Measurements from ENCODE around the gene THOP1.

The THOP1 gene

DNA sequence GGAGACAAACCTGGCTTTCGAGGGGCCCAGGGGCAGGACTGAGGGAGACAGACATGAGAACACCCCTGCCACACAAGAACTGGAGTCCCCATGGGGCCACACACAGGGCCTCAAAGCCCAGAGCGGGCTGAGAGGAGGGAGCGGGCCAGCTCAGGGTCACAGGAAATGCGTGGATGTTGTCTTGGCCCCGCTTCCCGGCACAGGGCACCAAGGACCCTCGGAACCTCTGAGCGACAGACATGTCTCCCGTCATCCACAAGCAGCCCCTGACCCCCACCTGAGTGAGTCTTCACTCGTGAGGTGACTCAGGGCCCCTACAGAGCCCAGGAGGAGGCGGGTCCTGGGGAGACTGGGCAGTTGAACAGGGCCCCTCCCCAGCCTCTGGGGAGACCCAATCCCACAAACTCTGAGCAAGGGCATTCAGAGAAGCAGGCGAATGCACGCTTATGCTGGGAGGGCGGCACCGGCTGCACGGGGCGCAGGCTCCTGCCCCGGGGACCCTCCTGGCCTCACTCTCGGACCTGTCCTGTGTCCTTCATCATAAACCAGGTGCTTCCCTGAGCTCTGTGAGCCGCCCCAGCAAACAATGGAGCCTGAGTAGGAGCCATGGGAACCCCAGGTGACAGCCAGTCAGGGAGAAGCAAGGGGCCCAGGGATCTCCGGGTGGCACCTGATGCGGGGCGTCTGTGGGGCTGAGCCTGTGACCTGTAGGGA is 22.4 kb upstream of the THOP1 start:
- DNase-seq (ENCODE audit: low read depth, low spot score), result no peak

DNA sequence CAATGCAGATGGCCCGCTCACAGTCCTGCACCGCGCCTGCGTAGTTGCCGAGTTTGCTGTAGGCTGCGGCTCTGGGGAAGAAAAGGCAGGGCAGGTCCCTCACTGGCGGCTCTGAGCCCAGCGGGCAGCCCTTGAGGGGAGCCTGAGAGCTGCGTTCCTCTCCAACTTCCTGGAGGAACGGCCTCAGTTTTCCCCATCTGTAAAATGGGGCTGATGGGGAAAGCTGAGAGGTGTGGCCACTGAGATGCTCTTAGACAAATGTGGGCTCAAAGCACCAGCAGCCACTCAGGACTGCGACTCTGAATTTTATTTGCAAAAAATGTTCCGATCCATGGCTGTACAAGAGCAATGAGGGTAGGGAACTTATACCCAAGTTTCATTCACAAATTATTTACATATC is 21.6 kb upstream of the THOP1 start:
- no peak for DNase-seq (ENCODE audit: low read depth, low spot score)

DNA sequence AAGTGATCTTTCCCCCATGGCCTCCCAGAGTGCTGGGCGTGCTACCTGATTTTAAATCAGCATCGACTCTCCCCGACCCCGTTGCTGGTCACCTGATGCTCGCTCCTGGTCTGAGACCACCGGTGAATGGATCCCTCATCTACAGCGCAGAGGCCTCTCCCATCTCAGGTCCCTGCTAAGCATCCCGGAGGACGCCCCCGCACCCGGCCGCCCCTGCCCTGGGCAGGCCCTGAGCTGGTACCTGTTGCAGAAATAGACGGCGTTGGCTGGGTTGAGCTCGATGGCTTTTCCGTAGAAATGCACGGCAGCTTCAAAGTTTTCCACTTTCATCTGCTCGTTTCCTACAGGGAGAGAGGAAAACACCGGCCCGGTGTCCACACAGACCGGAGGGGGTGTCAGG is 20.4 kb upstream of the THOP1 start:
- no peak for DNase-seq (ENCODE audit: low read depth, low spot score)

DNA sequence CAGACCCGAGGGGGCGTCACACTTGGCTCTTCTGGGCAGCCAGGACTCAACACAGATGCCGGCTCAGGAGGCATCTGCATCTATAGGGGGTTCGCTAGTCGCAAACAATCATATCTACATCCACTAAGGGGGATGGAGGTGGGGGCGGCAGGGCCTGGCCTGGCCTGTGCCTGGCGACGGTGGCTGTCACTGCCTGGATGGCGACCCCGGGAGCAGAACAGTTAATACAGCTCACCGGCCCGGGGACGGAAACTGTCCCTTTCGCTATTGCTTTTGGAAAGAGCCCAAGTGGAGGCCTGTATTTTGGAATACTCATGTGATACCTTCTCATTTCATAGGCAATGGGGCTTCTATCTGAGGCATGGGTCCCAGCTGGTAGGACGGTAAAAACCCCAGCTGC is 19.9 kb upstream of the THOP1 start:
- no peak for DNase-seq (ENCODE audit: low read depth, low spot score)

DNA sequence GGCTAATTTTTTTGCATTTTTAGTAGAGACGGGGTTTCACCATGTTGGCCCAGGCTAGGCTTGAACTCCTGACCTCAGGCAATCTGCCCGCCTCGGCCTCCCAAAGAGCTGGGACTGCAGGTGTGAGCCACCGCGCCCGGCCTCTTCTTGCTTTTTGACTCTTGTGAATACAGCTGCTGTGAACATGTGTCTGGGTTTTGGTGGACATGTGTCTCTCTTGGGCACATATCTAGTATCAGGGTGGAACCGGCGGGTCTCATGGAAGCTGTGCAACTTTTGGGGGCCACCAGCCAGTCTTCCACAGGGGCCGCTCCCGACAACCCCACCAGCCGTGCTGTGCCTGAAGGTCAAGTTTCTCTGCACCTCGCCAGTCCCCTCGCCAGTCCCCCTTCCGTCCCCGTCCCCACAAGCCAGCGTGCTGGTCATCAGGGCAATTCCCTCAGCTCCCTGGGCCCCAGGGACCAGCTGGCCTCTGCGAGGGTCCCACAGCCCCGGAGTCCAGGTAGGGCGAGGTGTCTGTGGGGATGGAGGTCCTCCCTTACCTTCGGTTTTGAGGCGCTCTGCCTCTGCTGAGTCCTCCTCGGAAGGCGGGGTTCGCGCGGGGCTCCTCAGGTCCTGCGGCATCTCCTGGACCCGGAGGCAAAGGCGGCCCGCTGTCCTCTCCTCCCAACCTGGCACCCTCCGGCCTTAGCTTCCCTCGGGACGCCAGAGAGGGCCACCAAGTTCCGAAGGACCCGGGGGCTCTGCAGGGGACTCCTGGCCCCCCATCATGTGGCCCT is 18.5 kb upstream of the THOP1 start:
- DNase-seq (ENCODE audit: low read depth, low spot score), result no peak

DNA sequence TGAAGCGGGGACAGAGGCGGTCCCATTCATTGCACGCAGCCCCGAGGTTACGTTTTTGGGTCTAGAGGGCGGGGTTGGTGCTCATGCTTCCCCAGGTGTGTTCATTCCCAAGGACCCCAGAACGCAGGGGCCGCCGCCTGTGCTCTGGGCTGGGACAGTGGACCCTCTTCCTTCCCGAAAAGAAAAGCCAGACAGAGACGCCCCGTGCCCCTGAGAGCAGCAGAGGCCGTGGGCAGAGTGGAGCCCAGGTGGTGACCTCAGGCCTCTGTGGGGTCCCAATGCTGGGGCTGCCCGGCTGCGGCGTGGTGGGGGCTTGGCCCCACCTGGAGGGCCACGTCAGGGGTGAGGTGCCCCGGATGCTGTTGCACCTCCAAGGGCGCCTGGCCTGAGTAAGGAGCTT is 17.6 kb upstream of the THOP1 start:
- DNase-seq (ENCODE audit: low read depth, low spot score), result no peak

DNA sequence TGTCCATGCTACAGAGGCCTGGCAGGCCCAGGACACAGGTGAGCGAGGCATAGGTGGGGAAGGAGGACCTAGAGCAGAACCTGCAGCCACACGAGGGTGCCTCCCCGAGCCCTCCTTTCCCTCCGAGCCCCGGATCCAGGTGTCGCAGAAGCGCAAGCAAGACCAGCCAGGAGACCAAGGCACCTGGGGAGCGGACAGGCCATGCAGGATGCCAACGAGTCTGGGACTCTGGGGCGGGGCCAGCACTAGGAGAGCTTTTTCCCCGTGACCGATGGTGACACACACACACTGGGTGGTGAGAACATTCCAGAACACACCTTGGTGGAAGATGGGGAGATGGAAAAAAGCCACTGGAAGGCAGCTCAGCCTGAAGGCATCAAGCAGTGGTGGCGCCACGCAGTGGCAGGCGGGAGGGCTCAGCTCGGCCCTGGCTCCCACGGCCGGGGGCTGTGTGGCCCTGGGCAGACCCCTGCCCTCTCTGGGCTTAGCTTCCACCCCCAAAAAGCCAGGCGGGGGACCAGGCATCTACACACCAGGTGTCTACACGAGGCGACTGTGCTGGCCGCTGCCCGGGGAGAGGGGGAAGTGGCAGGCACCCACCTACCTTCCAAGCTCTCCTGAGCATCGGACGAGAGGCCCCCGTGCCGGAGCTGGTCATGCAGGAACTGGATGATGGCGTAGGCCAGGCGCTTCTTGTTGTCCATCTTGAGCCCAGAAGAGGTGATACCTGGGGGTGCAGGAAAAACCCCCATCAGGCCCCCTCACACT is 16.8 kb upstream of the THOP1 start:
- no peak for DNase-seq (ENCODE audit: low read depth, low spot score)

DNA sequence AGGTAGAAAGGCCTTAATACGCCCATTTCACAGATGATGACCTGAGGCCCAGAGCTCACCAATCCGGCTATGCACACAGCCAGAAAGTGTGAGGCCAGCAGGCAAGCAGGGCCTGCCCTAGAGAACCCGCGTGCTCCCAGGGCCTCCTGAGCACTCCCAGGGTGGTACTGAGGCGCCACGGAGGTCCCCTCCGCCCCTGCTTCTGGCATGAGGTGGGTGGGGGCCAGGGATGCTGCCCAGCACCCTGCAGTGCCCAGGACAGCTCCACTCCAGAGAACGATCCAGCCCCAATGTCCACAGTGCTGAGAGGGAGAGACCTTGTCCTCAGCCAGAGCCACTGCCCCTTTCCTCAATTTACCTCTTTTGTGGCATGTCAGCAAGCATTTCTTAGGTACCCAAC is 16.1 kb upstream of the THOP1 start:
- no peak for DNase-seq (ENCODE audit: low read depth, low spot score)

DNA sequence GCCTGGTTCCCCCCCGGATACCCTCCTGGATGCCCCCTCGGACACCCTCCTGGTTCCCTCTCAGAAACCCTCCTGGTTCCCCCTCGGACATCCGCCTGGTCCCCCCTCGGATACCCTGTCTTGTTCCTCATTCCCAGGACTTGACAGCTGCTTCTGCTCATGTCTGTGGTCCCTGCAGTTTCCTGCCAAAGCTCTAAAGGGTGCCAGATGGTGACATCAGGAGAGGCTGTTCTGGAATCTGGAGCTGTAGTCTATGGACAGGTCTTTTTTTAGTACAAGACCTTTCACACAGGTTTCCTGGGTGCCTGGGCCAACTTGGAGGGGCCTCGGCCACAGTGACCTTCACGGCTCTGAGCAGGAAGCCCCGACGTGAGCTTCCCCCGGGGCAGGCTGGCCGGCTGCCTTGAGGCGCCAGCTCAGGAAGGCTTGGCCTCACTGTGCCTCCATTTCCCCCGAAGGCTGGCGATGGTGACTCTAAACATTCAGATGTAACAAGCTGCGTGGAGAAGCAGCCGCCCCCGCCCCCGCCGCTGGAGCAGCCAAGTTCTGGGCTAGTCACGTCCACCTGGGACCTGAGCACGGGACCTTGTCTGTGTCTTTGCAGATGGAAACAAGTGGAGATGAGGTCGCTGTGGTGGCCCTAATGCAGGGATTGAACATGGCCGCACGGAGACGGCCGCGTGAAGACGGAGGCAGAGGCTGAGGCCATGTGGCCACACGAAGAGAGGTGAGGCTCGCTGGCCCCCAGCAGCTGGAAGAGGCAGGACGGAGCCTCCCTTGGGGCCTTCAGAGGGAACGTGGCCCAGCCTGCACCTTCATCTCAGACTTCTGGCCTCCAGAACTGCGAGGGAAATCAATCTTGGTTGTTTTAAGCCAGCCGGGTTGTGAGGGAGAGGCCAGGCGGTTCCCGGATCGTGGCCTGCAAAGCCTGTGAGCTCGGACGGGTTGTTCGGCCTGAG is 15.0 kb upstream of the THOP1 start:
- no peak for DNase-seq (ENCODE audit: low read depth, low spot score)

DNA sequence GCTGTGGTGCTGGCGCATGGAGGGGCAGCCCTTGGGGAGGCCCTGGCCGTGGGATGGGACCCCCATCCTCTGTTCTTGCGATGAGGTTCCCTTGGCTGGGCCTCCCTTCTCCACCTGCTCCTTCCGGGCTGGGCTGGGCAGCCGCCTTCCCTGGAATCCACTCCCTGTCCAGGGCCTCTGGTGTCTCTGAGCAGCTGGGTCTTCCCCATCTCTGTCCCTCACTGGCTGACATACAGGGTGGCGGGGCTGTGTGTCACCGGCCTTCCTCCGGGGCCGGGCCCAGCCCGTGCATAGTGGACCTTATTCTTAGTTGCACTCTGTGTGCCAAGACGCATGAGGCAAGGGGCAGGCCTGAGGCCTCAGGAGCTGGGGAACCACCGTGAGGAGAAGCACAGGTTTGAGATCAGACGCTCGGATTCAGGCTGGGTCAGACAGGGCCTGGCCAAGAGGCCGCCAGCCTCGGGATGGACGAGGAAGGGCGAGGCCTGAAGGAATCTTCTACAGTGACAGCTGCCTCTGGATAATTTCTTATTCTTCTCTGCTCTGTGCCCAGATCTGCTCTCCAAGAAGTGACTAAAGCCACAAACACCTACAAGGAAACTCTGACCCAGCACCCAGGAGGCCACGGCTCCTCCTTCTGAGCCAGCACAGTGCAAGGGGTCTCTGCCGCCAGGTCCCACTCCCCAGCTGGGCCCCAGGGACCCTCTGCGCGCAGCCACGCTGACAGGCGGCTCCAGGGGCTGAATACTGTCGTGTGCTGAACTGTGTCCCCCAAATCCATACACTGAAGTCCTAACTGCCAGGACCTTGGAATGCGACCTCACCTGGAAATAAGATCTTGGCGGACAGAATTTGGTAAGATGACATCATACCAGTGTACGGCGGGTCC is 13.3 kb upstream of the THOP1 start:
- no peak for DNase-seq (ENCODE audit: low read depth, low spot score)

DNA sequence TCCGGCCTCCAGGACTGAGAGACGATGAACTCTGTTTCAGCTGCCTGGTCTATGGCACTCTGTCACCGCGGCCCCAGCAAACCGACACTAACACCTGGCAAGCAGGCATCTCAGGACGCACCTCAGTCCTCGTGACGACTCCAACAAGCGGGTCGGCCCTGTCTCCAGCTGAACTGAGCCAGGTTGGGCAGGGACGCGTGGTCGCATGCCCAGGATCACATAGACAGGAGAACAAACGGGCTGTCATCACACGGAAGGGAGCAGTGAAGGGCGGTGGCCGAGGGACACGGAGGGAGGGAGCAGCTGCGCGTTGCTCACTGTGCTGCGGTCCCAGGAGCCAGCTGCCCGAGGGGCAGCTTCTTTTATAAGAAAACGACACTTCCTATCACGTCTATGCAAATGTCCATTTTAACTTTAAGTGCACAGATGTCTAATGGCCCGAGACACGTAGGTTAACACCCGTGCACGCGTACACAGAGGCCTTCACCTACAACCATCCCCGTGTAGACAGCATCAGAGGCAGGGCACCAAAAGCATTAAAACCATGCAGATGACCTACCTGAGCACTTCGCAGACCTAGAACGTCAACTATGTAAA is 11.1 kb upstream of the THOP1 start:
- no peak for DNase-seq (ENCODE audit: low read depth, low spot score)

DNA sequence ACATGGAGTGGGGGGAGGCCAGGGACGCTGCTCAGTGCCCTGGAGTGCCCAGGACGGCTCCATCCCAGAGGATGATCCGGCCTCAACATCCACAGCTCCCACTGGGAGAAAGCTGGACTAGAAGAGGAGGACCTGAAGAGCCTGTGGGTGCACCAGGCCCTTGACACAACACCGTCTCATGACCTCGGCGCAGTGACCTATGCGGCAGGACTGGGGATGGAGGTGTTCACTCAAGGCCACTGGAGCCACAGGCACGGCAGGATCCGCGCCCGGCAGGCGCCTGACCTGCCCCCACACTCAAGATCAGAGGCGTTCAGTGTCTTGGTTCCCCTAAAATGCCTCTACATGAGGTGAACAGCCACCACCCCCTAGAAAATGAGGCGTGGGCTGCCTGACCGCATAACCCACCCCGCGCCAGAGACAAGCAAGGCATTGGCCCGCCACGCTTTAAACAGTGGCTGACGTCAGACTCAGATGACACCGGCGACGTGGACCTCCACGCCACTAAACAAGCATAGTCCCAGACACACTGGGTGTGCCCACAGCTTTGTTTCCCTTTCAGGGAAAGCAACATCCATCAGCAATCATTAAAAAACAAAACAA is 10.2 kb upstream of the THOP1 start:
- DNase-seq (ENCODE audit: low read depth, low spot score), result no peak

DNA sequence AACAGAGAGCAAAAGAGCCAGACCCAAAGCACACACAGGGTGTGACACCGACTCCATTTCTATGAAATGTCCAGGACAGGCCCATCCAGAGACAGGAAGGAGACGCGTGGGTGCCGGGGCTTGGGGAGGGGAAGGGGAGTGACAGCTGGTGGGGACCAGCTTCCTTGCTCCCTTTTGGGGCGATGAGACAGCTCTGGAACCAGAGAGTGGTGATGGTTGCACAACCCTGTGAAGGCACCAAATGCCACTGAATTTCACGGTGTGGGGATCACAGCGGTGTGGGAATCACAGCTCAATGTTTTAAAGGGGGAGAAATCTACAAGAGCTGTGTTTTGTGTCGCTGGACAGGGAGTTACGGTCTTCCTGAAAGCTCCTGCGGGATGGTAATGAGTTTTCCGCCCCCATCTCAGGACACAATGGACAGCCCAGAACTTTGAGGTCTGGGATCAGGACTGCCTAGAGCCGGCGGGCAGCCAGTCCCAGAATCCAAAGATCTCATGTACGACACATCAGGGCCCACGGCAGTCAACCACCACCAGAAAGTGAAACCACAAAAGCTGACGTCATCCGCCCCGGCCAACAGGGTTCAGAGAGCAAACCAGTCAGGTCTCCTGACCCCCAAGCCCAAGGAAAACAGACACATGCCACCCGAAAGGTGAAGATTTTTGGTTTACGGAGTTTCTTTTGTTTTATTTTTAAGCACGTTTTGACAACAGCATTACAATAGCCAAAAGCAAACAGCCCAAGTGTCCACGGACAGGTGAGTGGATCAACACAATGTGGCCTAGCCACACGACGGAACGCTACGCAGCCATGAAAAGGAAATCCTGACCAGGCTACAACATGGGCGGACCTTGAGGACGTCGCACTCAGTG is 9.5 kb upstream of the THOP1 start:
- peak; percentile 45 for DNase-seq (ENCODE audit: low read depth, low spot score)

DNA sequence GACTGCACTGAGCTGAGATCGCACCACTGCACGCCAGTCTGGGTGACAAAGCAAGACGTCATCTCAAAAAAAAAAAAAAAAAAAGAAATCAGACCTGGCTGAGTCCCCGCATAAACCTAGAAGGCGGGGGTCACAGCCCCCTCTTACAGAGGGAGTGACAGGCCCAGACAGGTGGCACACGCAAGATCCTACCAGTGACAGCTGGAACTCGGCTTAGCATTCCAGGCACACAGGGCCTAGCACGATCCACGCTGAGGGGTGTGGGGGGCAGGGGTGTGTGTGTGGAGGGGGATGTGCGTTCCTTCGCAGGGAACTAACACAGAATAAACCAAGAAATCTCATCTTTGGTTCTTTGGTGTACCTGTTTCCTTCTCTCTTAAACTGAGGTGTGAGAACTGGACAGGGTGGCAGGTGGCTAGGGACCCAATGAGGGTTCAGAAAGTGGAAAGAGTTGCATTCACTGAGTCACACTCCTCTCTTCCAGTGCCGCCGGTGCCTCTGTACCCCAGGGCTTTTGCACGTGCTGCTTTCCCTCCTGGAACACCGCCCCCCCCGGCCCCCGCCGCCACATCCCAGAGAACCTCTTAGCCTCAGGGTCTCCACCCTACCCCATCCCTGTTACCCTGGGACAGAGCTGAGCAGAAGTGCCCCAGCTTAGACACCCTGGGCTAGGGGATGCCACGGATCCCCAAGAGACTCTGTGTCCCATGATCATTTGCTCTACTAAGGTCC is 7.2 kb upstream of the THOP1 start:
- no peak for DNase-seq (ENCODE audit: low read depth, low spot score)

DNA sequence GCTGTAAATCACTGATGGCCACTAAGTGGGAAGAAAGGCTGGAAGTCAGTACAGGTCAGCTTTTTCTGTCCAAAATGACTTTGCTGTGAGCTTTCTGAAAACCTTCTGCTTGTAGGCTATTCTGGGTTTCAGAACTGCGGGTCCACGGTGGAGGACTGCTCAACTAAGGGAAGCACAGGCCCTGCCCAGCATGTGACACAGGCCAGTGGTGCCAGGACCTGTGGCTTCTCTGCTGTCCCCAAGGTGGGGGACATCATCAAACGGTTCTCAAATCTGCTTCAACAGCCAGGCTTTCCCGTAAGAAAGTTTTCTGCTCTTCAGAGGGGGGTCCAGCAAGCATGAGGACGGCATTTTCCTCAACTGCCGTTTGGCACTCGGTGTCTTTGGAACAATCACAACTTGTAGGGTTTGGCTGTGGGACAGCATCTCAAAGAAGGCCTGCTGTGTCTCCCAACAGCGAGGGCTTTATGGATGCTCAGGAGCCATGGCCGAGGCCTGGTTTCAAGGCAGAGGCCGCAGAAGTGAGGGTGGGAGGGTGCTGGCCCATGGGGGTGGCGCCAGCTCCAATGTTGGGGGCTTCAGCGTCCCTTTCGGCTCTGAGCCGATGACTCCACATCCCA is 6.1 kb upstream of the THOP1 start:
- no peak for DNase-seq (ENCODE audit: low read depth, low spot score)

DNA sequence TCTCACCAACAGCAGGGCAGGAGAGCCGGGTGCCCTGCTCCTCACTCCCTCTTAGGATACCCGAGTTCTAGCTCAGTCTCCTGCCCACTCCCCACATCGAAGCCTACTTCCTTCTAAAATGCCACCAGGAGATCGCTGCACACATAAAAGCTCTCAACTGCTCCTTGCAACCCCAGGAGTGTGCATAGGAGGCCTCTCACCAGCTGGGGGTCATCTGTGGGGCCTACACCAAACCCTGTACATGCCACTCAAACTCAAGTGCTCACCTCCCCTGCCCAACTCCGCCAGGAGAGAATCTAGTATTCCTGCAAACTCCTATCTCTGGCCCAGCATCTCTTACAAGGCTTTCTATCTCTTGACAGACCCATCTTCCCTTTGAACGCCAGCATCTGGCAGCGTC is 5.0 kb upstream of the THOP1 start:
- DNase-seq (ENCODE audit: low read depth, low spot score), result no peak

DNA sequence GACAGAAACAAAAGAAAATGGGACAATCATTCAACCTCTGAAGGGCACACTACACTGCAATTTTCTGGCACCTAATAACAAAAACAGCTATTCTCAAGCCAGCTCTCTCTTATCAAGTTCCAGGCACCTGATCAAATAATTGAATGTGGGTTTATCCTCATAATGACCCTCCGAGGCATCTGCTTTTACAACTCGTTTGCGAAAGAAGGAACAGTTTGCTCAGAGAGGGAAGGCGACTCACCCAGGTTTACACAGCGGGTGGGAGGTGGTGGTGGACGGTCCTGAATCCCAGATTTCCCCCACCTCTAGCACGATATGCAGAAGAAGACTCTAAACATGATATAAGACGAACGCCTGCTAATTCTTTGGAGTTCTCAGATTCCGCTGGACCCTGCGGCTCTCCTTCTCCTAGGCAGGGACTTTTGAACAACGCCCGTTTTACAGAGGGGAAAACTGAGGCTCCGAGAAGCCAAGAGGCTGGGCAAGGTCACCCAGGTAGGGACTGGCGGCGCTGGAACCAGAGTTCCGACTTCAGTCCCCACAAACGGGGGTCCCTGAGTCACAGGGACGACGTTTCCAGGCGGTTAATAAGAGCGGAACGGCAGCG is 2.9 kb upstream of the THOP1 start:
- DNase-seq (ENCODE audit: low read depth, low spot score), result no peak
